Caco-2 (cell line): ENCODE data around the gene ATL1. TPM values are rescaled to one million over a fixed set of nuclear protein-coding genes. Genes with fewer than 3 reads are reported as not detected.

Experiments
- BruUV-seq: library from RNA; stranded (reverse); fragments of 400-500 nt; replicated peaks from 2 replicates; lab custom pipeline; 2021; lab: Mats Ljungman, UMichigan
- CTCF ChIA-PET: fragments of 300-600 bp; sonication (Branson Sonifier 250); formaldehyde crosslinking; loops from one replicate; lab custom pipeline; 2022; ENCODE audit warnings: antibody characterized with exemption; lab: Charles Lee
- POLR2A ChIA-PET: fragments of 300-600 bp; sonication (Branson Sonifier 250); formaldehyde crosslinking; loops from one replicate; lab custom pipeline; 2022; ENCODE audit warnings: antibody characterized with exemption; lab: Charles Lee
- DNase-seq, 2 experiments: peaks; one replicate each; pipeline versions ENCODE4 v3.0.0 to v3.0.0-alpha.2; 2020 to 2022
- H3K27me3 ChIP-seq: replicated peaks from 2 replicates; pipeline ENCODE4 v1.6.0; 2011; ENCODE audit warnings: low read length; ENCODE audit not compliant: control insufficient read depth, insufficient read depth
- H3K36me3 ChIP-seq: 2 replicates; pipeline ENCODE4 v1.5.1; 2011; ENCODE audit warnings: low read length; ENCODE audit not compliant: control insufficient read depth, insufficient read depth
- H3K4me1 ChIP-seq: fragments of 250-450 bp; sonication (Bioruptor Pico); 2 replicates; pipeline ENCODE4 v1.5.1; 2020; ENCODE audit warnings: mild to moderate bottlenecking
- H3K4me3 ChIP-seq: 2 replicates; pipeline ENCODE4 v1.5.1; 2011; ENCODE audit warnings: low read depth, mild to moderate bottlenecking, control low read depth, low read length
- H3K9me3 ChIP-seq: fragments of 250-450 bp; sonication (Bioruptor Pico); 2 replicates; pipeline ENCODE4 v1.5.1; 2020; ENCODE audit warnings: mild to moderate bottlenecking, moderate library complexity
- H3K27ac Mint-ChIP-seq: one replicate; pipeline ENCODE4 v1.8.0; 2022; ENCODE audit warnings: mixed read lengths; ENCODE audit not compliant: unreplicated experiment
- H3K27me3 Mint-ChIP-seq: one replicate; pipeline ENCODE4 v1.8.0; 2022; ENCODE audit warnings: mixed read lengths; ENCODE audit not compliant: insufficient read depth, unreplicated experiment
- H3K36me3 Mint-ChIP-seq: one replicate; pipeline ENCODE4 v1.8.0; 2022; ENCODE audit warnings: mild to moderate bottlenecking, mixed read lengths; ENCODE audit not compliant: insufficient read depth, unreplicated experiment
- H3K4me1 Mint-ChIP-seq: one replicate; pipeline ENCODE4 v1.8.0; 2022; ENCODE audit warnings: low read depth, mixed read lengths; ENCODE audit not compliant: unreplicated experiment
- H3K4me3 Mint-ChIP-seq: one replicate; pipeline ENCODE4 v1.8.0; 2022; ENCODE audit warnings: mild to moderate bottlenecking, moderate library complexity, mixed read lengths; ENCODE audit not compliant: unreplicated experiment
- H3K9me3 Mint-ChIP-seq: one replicate; pipeline ENCODE4 v1.8.0; 2022; ENCODE audit warnings: mixed read lengths; ENCODE audit not compliant: unreplicated experiment
- intact Hi-C: fragments of 100-400 bp; cut with micrococcal nuclease; formaldehyde crosslinking; loops from one replicate; pipeline ENCODE4 v1.10.0; 2022; ENCODE audit not compliant: unreplicated experiment
- total RNA-seq: library from RNA; stranded (reverse); gene quantifications from 2 replicates; pipeline ENCODE4 v1.2.3, GENCODE V29; 2022
- TF ChIP-seq, protein P1 (sequence below), 2 experiments: fragments of 200-600 bp in 1 of 2; IDR thresholded peaks; 1 replicate in 1 of 2; 2 replicates in 1 of 2; pipeline versions ENCODE4 v1.5.1 to v1.8.0; 2011 to 2022; ENCODE audit warnings: antibody characterized with exemption in 1 of 2, control low read depth in 1 of 2, inconsistent platforms in 1 of 2, low read depth in 1 of 2, low read length in 1 of 2, mild to moderate bottlenecking in 1 of 2, moderate library complexity in 1 of 2; ENCODE audit not compliant: insufficient read depth in 1 of 2, severe bottlenecking in 1 of 2, unreplicated experiment in 1 of 2

ATL1 gene
- total RNA-seq, 1 experiment from 2014 or later = 1.1 TPM

DNA sequence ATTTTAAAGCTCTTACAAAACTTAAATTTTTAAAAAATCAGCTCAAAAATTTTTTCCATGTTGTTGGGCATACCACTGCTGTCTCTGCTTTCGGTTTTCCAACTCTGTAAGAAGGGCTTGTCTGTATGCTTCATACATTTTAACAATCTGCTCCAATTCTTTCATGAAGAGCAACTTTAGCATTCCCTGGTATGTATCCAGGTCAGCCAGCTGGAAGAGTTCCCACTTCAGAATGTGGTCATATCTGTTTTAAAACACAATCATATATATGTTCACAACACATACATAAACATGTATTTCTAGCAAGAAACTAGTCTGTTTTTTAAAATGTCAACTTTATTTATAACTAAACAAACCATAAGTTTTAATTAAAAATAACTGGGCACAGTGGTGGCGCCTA, 75.2 kb downstream of the ATL1 start:
- no peaks in the 10 kb centered on the region for H3K9me3 Mint-ChIP-seq
- Histone ChIP-seq H3K27me3 (no peaks in the 10 kb centered on the region), H3K36me3 (no peaks in the 10 kb centered on the region), H3K9me3 (no peaks in the 10 kb centered on the region), H3K4me3 (no peak overlapping the region), H3K4me1 (no peaks in the 10 kb centered on the region)
- no TSS peak for BruUV-seq
- POLR2A ChIA-PET = no interaction called here
- H3K4me1 Mint-ChIP-seq = no peaks in the 10 kb centered on the region
- H3K27ac Mint-ChIP-seq = no peak overlapping the region
- intact Hi-C loops = no loop called here
- peaks cover 6% of the 10 kb centered on the region for H3K36me3 Mint-ChIP-seq
- no peak for DNase-seq
- CTCF ChIA-PET = no interaction called here
- H3K27me3 Mint-ChIP-seq = no peaks in the 10 kb centered on the region
- H3K4me3 Mint-ChIP-seq = no peak overlapping the region
- TF ChIP-seq, protein P1, sequence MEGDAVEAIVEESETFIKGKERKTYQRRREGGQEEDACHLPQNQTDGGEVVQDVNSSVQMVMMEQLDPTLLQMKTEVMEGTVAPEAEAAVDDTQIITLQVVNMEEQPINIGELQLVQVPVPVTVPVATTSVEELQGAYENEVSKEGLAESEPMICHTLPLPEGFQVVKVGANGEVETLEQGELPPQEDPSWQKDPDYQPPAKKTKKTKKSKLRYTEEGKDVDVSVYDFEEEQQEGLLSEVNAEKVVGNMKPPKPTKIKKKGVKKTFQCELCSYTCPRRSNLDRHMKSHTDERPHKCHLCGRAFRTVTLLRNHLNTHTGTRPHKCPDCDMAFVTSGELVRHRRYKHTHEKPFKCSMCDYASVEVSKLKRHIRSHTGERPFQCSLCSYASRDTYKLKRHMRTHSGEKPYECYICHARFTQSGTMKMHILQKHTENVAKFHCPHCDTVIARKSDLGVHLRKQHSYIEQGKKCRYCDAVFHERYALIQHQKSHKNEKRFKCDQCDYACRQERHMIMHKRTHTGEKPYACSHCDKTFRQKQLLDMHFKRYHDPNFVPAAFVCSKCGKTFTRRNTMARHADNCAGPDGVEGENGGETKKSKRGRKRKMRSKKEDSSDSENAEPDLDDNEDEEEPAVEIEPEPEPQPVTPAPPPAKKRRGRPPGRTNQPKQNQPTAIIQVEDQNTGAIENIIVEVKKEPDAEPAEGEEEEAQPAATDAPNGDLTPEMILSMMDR (IDR thresholded peaks at IDR 0.05; ENCODE audit: insufficient read depth in 1 of 2, low read depth in 1 of 2, low read length in 1 of 2, severe bottlenecking in 1 of 2, unreplicated experiment in 1 of 2) = no peak

DNA sequence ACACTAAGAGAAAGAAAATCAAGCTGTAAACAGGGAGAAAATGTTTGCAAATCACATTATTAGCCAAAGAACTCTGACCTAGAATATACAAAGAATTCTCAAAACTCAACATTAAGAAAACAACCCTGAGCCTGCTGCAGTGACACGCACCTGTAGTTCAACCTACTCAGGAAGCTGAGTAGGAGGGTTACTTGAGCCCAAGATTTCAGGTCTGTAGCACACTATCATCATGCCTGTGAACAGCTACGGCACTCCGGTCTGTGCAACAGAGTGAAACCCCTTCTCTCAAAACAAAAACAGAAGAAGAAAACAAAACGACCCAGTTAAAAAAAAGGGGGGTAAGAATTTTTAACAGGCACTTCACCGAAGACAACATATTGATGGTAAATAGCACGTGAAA, 87.3 kb downstream of the ATL1 start:
- ChIA-PET CTCF (no interaction called here), POLR2A (no interaction called here)
- no peaks in the 10 kb centered on the region for H3K36me3 ChIP-seq

DNA sequence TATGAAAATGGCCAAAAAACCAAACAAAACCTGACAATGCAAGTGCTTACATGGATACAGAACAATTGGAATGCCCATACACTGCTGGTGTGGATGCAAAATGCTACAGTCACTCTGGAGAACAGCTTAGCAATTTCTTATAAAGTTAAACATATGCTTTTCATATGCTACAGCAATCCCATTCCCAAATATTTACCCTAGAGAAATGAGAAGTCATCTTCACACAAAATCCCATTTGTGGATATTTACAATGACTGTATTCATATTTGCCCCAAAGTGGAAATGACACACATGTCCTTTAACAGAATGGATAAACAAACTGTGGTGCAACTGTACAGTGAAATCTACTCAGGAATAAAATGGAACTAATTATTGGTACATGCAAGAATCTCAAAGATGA, 87.8 kb downstream of the ATL1 start:
- TF ChIP-seq, protein P1 (IDR thresholded peaks at IDR 0.05; ENCODE audit: insufficient read depth in 1 of 2, low read depth in 1 of 2, low read length in 1 of 2, severe bottlenecking in 1 of 2, unreplicated experiment in 1 of 2) = no peak
- H3K27me3 Mint-ChIP-seq = no peaks in the 10 kb centered on the region
- ChIA-PET CTCF (no interaction called here), POLR2A (no interaction called here)
- DNase-seq = no peak
- H3K36me3 Mint-ChIP-seq = no peaks in the 10 kb centered on the region
- H3K36me3 ChIP-seq = no peaks in the 10 kb centered on the region
- H3K4me3 Mint-ChIP-seq = no peak overlapping the region
- BruUV-seq = no TSS peak
- H3K4me1 Mint-ChIP-seq = no peaks in the 10 kb centered on the region
- H3K27me3 ChIP-seq = no peaks in the 10 kb centered on the region
- no peak overlapping the region for H3K27ac Mint-ChIP-seq
- no peaks in the 10 kb centered on the region for H3K4me1 ChIP-seq
- intact Hi-C loops = no loop called here
- no peaks in the 10 kb centered on the region for H3K9me3 ChIP-seq
- no peaks in the 10 kb centered on the region for H3K9me3 Mint-ChIP-seq
- no peak overlapping the region for H3K4me3 ChIP-seq

More for the DNA sequence above, 87.3 kb downstream of the ATL1 start:
- no peaks in the 10 kb centered on the region for H3K9me3 ChIP-seq
- intact Hi-C loops = no loop called here
- no TSS peak for BruUV-seq
- no peaks in the 10 kb centered on the region for H3K36me3 Mint-ChIP-seq
- DNase-seq = no peak
- no peak overlapping the region for H3K4me3 Mint-ChIP-seq
- no peak overlapping the region for H3K4me3 ChIP-seq
- H3K4me1 ChIP-seq = no peaks in the 10 kb centered on the region
- TF ChIP-seq, protein P1 (IDR thresholded peaks at IDR 0.05; ENCODE audit: insufficient read depth in 1 of 2, low read depth in 1 of 2, low read length in 1 of 2, severe bottlenecking in 1 of 2, unreplicated experiment in 1 of 2) = no peak
- no peaks in the 10 kb centered on the region for H3K9me3 Mint-ChIP-seq
- no peak overlapping the region for H3K27ac Mint-ChIP-seq
- H3K27me3 Mint-ChIP-seq = no peaks in the 10 kb centered on the region
- no peaks in the 10 kb centered on the region for H3K4me1 Mint-ChIP-seq
- no peaks in the 10 kb centered on the region for H3K27me3 ChIP-seq
